ENCODE measurements around the gene PPP1R1B.

DNA sequence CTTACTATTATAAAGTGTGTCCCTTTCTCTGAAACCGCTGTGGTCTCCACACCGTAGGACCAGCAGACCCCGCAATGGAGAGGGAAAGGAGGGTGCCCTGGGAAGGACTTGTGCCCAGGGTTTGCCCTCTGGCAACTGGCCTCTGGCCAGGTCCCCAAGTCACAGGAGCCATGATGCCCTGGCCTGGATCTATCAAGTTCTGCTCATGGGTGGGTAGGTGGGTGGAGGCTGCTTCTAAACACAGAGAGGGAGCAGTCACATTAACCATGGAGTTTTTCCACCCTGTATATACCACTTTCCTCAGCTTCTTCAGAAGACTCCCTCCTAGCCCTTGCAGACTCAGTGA lies 9.7 kb upstream of the PPP1R1B start:
- TF ChIP-seq, protein P1, sequence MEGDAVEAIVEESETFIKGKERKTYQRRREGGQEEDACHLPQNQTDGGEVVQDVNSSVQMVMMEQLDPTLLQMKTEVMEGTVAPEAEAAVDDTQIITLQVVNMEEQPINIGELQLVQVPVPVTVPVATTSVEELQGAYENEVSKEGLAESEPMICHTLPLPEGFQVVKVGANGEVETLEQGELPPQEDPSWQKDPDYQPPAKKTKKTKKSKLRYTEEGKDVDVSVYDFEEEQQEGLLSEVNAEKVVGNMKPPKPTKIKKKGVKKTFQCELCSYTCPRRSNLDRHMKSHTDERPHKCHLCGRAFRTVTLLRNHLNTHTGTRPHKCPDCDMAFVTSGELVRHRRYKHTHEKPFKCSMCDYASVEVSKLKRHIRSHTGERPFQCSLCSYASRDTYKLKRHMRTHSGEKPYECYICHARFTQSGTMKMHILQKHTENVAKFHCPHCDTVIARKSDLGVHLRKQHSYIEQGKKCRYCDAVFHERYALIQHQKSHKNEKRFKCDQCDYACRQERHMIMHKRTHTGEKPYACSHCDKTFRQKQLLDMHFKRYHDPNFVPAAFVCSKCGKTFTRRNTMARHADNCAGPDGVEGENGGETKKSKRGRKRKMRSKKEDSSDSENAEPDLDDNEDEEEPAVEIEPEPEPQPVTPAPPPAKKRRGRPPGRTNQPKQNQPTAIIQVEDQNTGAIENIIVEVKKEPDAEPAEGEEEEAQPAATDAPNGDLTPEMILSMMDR (IDR thresholded peaks at IDR 0.05): no peak
- no peak for TF ChIP-seq POLR2A (IDR thresholded peaks at IDR 0.05)

Measured in testis (tissue), 2 donors.